Lower leg skin (tissue), 3 donors: ENCODE data around the gene ADPRM.

ENCODE experiments used
- CTCF ChIP-seq, 3 donors: fragments of 450-650 bp; IDR thresholded peaks; one replicate each; pipeline ENCODE4 v1.5.1; 2016; ENCODE audit warnings: antibody characterized with exemption in 3 of 3, mild to moderate bottlenecking in 3 of 3, moderate library complexity in 2 of 3
- POLR2A ChIP-seq, 2 donors: fragments of 450-650 bp; IDR thresholded peaks; one replicate each; pipeline ENCODE4 v1.6.1; 2016 to 2017; ENCODE audit warnings: antibody characterized with exemption in 2 of 2, mild to moderate bottlenecking in 1 of 2, moderate library complexity in 1 of 2

GRCh38 chr17:10718547-10718946 is 21.2 kb downstream of the ADPRM start:
- TF ChIP-seq CTCF (IDR thresholded peaks at IDR 0.05) (no peak), POLR2A (IDR thresholded peaks at IDR 0.05) (no peak)
